Hepatocyte (in vitro differentiated cells): ENCODE data around the gene TMEM238. TPM values are rescaled to one million over a fixed set of nuclear protein-coding genes. Genes with fewer than 3 reads are reported as not detected.

Experiments used
- DNase-seq: peaks from one replicate; pipeline ENCODE4 v3.0.0-alpha.2; 2016; ENCODE audit warnings: low spot score
- H2AFZ ChIP-seq: fragments of 200-600 bp; sonication (generic); 2 replicates; pipeline ENCODE4 v1.6.0; 2016; ENCODE audit warnings: antibody characterized with exemption, mild to moderate bottlenecking
- H3K27ac ChIP-seq: fragments of 200-600 bp; sonication (generic); 2 replicates; pipeline ENCODE4 v1.5.1; 2016; ENCODE audit warnings: mild to moderate bottlenecking
- H3K27me3 ChIP-seq: fragments of 200-600 bp; sonication (generic); 2 replicates; pipeline ENCODE4 v1.6.1; 2016
- H3K36me3 ChIP-seq: fragments of 200-600 bp; sonication (generic); replicated peaks from 2 replicates; pipeline ENCODE4 v1.5.1; 2016; ENCODE audit warnings: low read depth; ENCODE audit not compliant: insufficient read depth
- H3K4me1 ChIP-seq: fragments of 200-600 bp; sonication (generic); 2 replicates; pipeline ENCODE4 v1.5.1; 2016; ENCODE audit warnings: mild to moderate bottlenecking, moderate library complexity; ENCODE audit not compliant: insufficient read depth
- H3K4me2 ChIP-seq: fragments of 200-600 bp; sonication (generic); 2 replicates; pipeline ENCODE4 v1.6.0; 2016
- H3K4me3 ChIP-seq: fragments of 200-600 bp; sonication (generic); 2 replicates; pipeline ENCODE4 v1.5.1; 2016; ENCODE audit warnings: mild to moderate bottlenecking
- H3K79me2 ChIP-seq: fragments of 200-600 bp; sonication (generic); 2 replicates; pipeline ENCODE4 v1.6.0; 2017; ENCODE audit warnings: mild to moderate bottlenecking
- H3K9me2 ChIP-seq: fragments of 200-600 bp; sonication (generic); replicated peaks from 2 replicates; pipeline ENCODE4 v1.6.0; 2017; ENCODE audit warnings: mild to moderate bottlenecking; ENCODE audit not compliant: insufficient read depth
- H3K9me3 ChIP-seq: fragments of 200-600 bp; sonication (generic); 2 replicates; pipeline ENCODE4 v1.5.1; 2016; ENCODE audit warnings: low read depth, mild to moderate bottlenecking
- H4K20me1 ChIP-seq: fragments of 200-600 bp; sonication (generic); 2 replicates; pipeline ENCODE4 v1.6.0; 2016; ENCODE audit warnings: mild to moderate bottlenecking; ENCODE audit not compliant: insufficient read depth, poor library complexity, severe bottlenecking
- EZH2 ChIP-seq: fragments of 200-600 bp; sonication (generic); IDR thresholded peaks from 2 replicates; pipeline ENCODE4 v1.6.1; 2016; ENCODE audit warnings: antibody characterized with exemption, mild to moderate bottlenecking, borderline replicate concordance
- EZH2phosphoT487 ChIP-seq: fragments of 200-600 bp; sonication (generic); IDR thresholded peaks from one replicate; pipeline ENCODE4 v1.6.1; 2018; ENCODE audit warnings: antibody characterized with exemption, mild to moderate bottlenecking, low read depth, moderate library complexity; ENCODE audit not compliant: unreplicated experiment, severe bottlenecking
- WGBS: methylation state at CpG from one replicate; pipeline ENCODE4 v1.1.6; 2016; ENCODE audit warnings: low lambda C conversion rate; ENCODE audit errors: missing lambda C conversion rate; 5-methylcytosine and 5-hydroxymethylcytosine counted together
- polyA plus RNA-seq: library from polyadenylated mRNA; unstranded; fragments of >200 nt; fragmentation: Nextera tagmentation; extraction: Ambion mirVana; gene quantifications from 2 replicates; pipeline ENCODE4 v1.2.1, GENCODE V29; 2016
- total RNA-seq: library from RNA; depleted of rRNA; stranded (reverse); fragments of >200 nt; gene quantifications from 2 replicates; pipeline ENCODE4 v1.2.3, GENCODE V29; 2014
- TF ChIP-seq, protein P1 (sequence below): fragments of 200-600 bp; sonication (generic); IDR thresholded peaks from 2 replicates; pipeline ENCODE4 v1.5.1; 2016; ENCODE audit warnings: antibody characterized with exemption, mild to moderate bottlenecking; ENCODE audit not compliant: poor library complexity

Gene TMEM238
- total and polyA plus RNA-seq, 2 experiments from 2014 or later = 9.1 to 29.6 TPM

- H3K4me3 ChIP-seq = no peak overlapping the region
- H3K36me3 ChIP-seq = no peaks in the 10 kb centered on the region
- H3K79me2 ChIP-seq = peaks cover 6% of the 10 kb centered on the region
- H3K27me3 ChIP-seq = peaks cover 3% of the 10 kb centered on the region
- TF ChIP-seq EZH2phosphoT487 = no peak
- TF ChIP-seq, protein P1, sequence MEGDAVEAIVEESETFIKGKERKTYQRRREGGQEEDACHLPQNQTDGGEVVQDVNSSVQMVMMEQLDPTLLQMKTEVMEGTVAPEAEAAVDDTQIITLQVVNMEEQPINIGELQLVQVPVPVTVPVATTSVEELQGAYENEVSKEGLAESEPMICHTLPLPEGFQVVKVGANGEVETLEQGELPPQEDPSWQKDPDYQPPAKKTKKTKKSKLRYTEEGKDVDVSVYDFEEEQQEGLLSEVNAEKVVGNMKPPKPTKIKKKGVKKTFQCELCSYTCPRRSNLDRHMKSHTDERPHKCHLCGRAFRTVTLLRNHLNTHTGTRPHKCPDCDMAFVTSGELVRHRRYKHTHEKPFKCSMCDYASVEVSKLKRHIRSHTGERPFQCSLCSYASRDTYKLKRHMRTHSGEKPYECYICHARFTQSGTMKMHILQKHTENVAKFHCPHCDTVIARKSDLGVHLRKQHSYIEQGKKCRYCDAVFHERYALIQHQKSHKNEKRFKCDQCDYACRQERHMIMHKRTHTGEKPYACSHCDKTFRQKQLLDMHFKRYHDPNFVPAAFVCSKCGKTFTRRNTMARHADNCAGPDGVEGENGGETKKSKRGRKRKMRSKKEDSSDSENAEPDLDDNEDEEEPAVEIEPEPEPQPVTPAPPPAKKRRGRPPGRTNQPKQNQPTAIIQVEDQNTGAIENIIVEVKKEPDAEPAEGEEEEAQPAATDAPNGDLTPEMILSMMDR = no peak
- TF ChIP-seq EZH2 = no peak
- H3K9me2 ChIP-seq = no peaks in the 10 kb centered on the region
- peaks cover 5% of the 10 kb centered on the region for H4K20me1 ChIP-seq
- H3K4me1 ChIP-seq = no peaks in the 10 kb centered on the region
- WGBS = 93% methylated on average over 33 of the region's 43 CpGs
- no peak overlapping the region for H2AFZ ChIP-seq
- no peak overlapping the region for H3K4me2 ChIP-seq
- no peak for DNase-seq
- no peak overlapping the region for H3K27ac ChIP-seq
- H3K9me3 ChIP-seq = no peaks in the 10 kb centered on the region
These were observed 38.0 kb downstream of the TMEM238 start for GRCh38 chr19:55345818-55346724.

- no peaks in the 10 kb centered on the region for H3K9me3 ChIP-seq
- peaks cover 13% of the 10 kb centered on the region for H3K79me2 ChIP-seq
- H3K27me3 ChIP-seq = no peaks in the 10 kb centered on the region
- no peak for DNase-seq
- H2AFZ ChIP-seq = no peak overlapping the region
- no peaks in the 10 kb centered on the region for H3K36me3 ChIP-seq
- H3K9me2 ChIP-seq = no peaks in the 10 kb centered on the region
- WGBS = 96% methylated on average over 22 of the region's 22 CpGs
- TF ChIP-seq, protein P1 = no peak
- TF ChIP-seq EZH2phosphoT487 = no peak
- no peak for TF ChIP-seq EZH2
- H4K20me1 ChIP-seq = peaks cover 5% of the 10 kb centered on the region
- no peaks in the 10 kb centered on the region for H3K4me1 ChIP-seq
- H3K27ac ChIP-seq = no peak overlapping the region
- H3K4me3 ChIP-seq = no peak overlapping the region
- no peak overlapping the region for H3K4me2 ChIP-seq
These were observed 38.8 kb downstream of the TMEM238 start for GRCh38 chr19:55345101-55345817.

DNA sequence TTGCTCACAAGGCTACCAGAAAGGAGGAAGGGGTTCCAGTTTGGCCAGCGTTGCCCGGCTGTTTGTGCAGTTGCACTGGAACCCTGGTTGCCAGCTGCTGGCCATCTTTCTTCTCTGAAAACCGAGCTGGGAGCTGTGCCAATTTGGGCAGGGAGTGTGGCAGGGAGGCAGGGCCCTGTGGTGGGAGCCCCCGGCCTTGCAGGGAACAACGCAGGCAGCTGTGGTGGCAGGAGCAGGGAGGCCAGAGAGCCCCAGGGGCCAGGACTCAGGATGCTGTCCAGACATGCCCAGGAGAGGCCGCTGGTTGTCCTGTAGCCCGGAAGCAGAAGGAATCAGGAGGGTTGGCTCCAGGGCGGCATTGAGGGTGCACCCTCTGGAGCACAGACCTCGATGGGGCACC, 39.6 kb downstream of the TMEM238 start:
- DNase-seq = no peak
- Histone ChIP-seq H3K36me3 (no peaks in the 10 kb centered on the region), H3K4me2 (no peak overlapping the region), H3K79me2 (peaks cover 16% of the 10 kb centered on the region), H3K9me2 (no peaks in the 10 kb centered on the region), H3K27me3 (no peaks in the 10 kb centered on the region), H2AFZ (no peak overlapping the region), H3K27ac (no peak overlapping the region), H3K4me3 (no peak overlapping the region), H4K20me1 (peaks cover 5% of the 10 kb centered on the region), H3K4me1 (no peaks in the 10 kb centered on the region), H3K9me3 (no peaks in the 10 kb centered on the region)
- 88% methylated on average over 9 of the region's 9 CpGs for WGBS
- TF ChIP-seq, protein P1 = no peak
- TF ChIP-seq EZH2 = no peak
- TF ChIP-seq EZH2phosphoT487 = no peak
